ENCODE measurements around the gene CDH22.

- TF ChIP-seq CTCF (IDR thresholded peaks at IDR 0.05) = no peak
- no peak for TF ChIP-seq POLR2A (IDR thresholded peaks at IDR 0.05)
These were observed 17.5 kb upstream of the CDH22 start for GRCh38 chr20:46325789-46326188.

All from adrenal gland (tissue), 5 donors.